ENCODE measurements around the gene FUT4. TPM values are rescaled to one million over a fixed set of nuclear protein-coding genes. Genes with fewer than 3 reads are reported as not detected.
"Not testable (repeated sequence)": the region's sequence is repeated elsewhere in the genome, so short reads cannot be mapped to it uniquely, and the experiment has no call there.

Gene FUT4
- total and polyA plus RNA-seq, 12 donors, result 0.51 to 3.4 (median 1.5) TPM

DNA sequence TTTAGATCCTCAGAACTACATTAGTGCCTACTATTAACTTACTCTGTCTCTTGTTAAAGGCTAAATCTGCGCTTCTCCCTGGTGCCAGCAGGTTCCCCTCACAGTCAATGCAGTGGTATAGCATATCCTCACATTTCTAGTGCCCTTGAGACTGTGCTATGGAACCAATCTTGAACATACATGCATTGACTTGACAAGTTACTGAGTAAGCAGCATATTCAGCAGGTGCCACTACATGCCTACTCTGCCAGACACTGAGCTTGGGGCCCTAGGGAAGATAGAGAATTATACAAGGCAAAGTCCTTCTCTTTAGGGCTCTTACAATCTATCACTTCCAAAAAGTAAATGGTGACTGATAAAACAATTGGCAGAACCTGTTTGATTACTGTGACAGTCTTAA lies 3.2 kb downstream of the FUT4 start:
- H3K36me3 ChIP-seq, result peaks cover 0 to 10% (median 0%) of the 10 kb centered on the region in 9 donors
- peaks cover 2 to 76% (median 30%) of the 10 kb centered on the region in 9 donors for H3K4me1 ChIP-seq
- H3K9me3 ChIP-seq, result no peaks in the 10 kb centered on the region
- DNase-seq, result no peak
- no peaks in the 10 kb centered on the region for H3K27me3 ChIP-seq
- ATAC-seq, result no peak
- intact Hi-C loops (cut with DNase I), result no loop called here
- no peak for TF ChIP-seq CTCF (IDR thresholded peaks at IDR 0.05)
- 86 to 95% methylated on average over 1 of the region's 1 CpG for WGBS, 2 donors
- no peak overlapping the region for H3K27ac ChIP-seq
- H3K4me3 ChIP-seq, result peak overlapping the region in 3 of 10 donors; percentile 10 to 85 (median 82)

DNA sequence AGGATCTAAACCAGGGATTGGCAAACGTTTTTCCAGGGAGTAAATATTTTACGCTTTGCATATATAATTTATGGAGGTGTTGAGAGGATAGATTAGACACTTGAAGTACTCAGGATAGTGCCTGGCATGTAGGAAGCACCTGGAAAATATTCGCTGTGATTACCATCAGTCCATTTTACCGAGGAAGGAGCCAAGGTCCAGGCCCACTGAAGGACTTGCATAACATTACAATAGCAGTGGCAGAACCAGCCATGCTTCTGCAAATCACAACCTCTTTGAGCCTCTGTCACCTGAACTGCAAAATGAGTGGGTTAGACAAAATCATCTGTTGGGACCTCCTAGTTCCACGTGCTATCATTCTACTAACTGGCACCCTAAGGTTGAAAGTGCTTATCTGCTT lies 5.4 kb downstream of the FUT4 start:
- no peak for ATAC-seq
- H3K4me1 ChIP-seq, result peaks cover 2 to 66% (median 26%) of the 10 kb centered on the region in 9 donors

GRCh38 chr11:94550513-94550912 lies 6.8 kb downstream of the FUT4 start:
- DNase-seq, result no peak
- Histone ChIP-seq H3K27ac (no peak overlapping the region), H3K4me3 (no peak overlapping the region), H3K4me1 (peaks cover 2 to 56% (median 21%) of the 10 kb centered on the region in 9 donors), H3K9me3 (no peaks in the 10 kb centered on the region), H3K36me3 (peaks cover 0 to 10% (median 0%) of the 10 kb centered on the region in 9 donors), H3K27me3 (no peaks in the 10 kb centered on the region)
- TF ChIP-seq CTCF (IDR thresholded peaks at IDR 0.05), result no peak
- WGBS, 2 donors, result 59 to 76% methylated on average over 4 of the region's 4 CpGs
- intact Hi-C loops (cut with DNase I), result no loop called here
- no peak for ATAC-seq

More for the DNA sequence above, 5.4 kb downstream of the FUT4 start:
- Histone ChIP-seq H3K9me3 (no peaks in the 10 kb centered on the region), H3K36me3 (peaks cover 0 to 10% (median 0%) of the 10 kb centered on the region in 9 donors), H3K4me3 (no peak overlapping the region), H3K27me3 (no peaks in the 10 kb centered on the region), H3K27ac (no peak overlapping the region)
- TF ChIP-seq CTCF (IDR thresholded peaks at IDR 0.05), result no peak
- no peak for DNase-seq
- 63 to 79% methylated on average over 5 of the region's 5 CpGs for WGBS, 2 donors
- intact Hi-C loops (cut with DNase I), result no loop called here

DNA sequence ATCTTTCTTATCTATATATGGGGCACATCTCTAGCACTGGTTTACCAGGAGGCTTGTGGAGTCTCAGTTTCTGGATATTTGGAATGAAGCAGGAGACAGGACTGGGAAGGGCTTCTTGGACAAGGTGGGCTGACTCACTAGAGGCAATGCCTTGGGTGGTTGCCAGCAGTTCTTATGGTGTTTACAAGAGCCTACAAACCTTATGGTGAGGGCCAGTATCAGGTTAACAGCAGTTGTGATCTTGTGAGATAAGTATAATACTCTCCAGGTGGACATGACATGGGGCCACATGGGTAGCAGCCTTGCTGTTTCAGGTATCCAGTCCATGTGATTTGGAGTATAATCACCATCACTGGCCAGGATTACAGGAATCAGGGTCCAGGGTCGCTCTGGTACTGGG lies 10.2 kb downstream of the FUT4 start:
- no peak for TF ChIP-seq CTCF (IDR thresholded peaks at IDR 0.05)
- H3K36me3 ChIP-seq, result peaks cover 0 to 4% (median 0%) of the 10 kb centered on the region in 9 donors
- H3K4me3 ChIP-seq, result no peak overlapping the region
- no peaks in the 10 kb centered on the region for H3K9me3 ChIP-seq
- DNase-seq (no peak), ATAC-seq (no peak)
- H3K27ac ChIP-seq, result no peak overlapping the region
- WGBS, 2 donors, result 94% methylated on average over 1 of the region's 1 CpG
- peaks cover 0 to 42% (median 0%) of the 10 kb centered on the region in 9 donors for H3K4me1 ChIP-seq
- intact Hi-C loops (cut with DNase I), result no loop called here
- H3K27me3 ChIP-seq, result no peaks in the 10 kb centered on the region

DNA sequence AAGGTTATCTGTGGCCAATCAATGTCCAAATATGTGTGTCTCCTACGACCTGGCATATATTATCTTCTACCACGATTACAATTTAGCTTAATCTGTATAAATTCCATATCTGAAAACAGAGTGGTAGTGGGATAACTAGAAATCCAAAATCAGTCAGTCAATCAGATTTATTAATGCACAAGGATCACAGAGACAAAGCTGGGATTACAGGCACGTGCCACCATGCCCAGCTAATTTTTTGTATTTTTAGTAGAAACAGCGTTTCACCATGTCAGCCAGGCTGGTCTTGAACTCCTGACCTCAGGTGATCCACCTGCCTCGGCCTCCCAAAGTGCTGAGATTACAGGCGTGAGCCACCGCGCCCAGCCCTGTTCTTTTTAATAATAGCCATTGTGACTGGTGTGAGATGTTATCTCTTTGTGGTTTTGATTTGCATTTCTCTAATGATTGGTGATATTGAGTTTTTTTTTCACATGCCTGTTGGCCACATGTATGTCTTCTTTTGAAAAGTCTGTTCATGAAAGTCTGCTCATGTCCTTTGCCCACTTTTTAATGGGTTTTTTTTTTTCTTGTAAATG lies 12.1 kb downstream of the FUT4 start:
- not testable (repeated sequence) for H3K36me3 ChIP-seq, H3K27ac ChIP-seq, H3K4me3 ChIP-seq, H3K9me3 ChIP-seq, H3K27me3 ChIP-seq, ATAC-seq, DNase-seq
- intact Hi-C loops (cut with DNase I), result loop anchor here in 1 of 10 donors (5.0 kb wide), 1 partner anchor 34 kb away; no protein-coding TSS in a partner anchor
- WGBS, 2 donors, result 92 to 95% methylated on average over 8 of the region's 8 CpGs
- peaks cover 0 to 34% (median 0%) of the 10 kb centered on the region in 9 donors for H3K4me1 ChIP-seq

Measured in heart right ventricle (tissue), 16 donors.